Adrenal gland (tissue), 12 donors: Measurements from ENCODE around the gene CA4. TPM values are rescaled to one million over a fixed set of nuclear protein-coding genes. Genes with fewer than 3 reads are reported as not detected.

Experiments used
- DNase-seq, 7 donors: peaks; one replicate each; pipeline ENCODE4 v3.0.0-alpha.2; 2019 to 2020
- H3K27ac ChIP-seq, 5 donors: fragments of 200-600 bp; sonication (generic) in 4 of 5; 1 replicate in 3 of 5; 2 replicates in 2 of 5; pipeline versions ENCODE4 v1.5.1 to v1.8.0; 2016 to 2020; ENCODE audit warnings: mild to moderate bottlenecking in 1 of 5
- H3K27me3 ChIP-seq: fragments of 200-600 bp; 2 replicates; pipeline ENCODE4 v1.8.0; 2021
- H3K36me3 ChIP-seq, 2 donors: fragments of 200-600 bp; replicated peaks in 1 of 2; 1 replicate in 1 of 2; 2 replicates in 1 of 2; pipeline versions ENCODE4 v1.5.1 to v1.8.0; 2018 to 2022
- H3K4me1 ChIP-seq, 2 donors: fragments of 200-600 bp; replicated peaks in 1 of 2; 1 replicate in 1 of 2; 2 replicates in 1 of 2; pipeline versions ENCODE4 v1.5.1 to v1.8.0; 2018 to 2021
- H3K4me3 ChIP-seq, 4 donors: fragments of 200-600 bp; sonication (generic) in 3 of 4; one replicate each; pipeline ENCODE4 v1.5.1; 2016 to 2018
- H3K9me3 ChIP-seq, 3 donors: fragments of 200-600 bp; sonication (generic) in 1 of 3; replicated peaks in 1 of 3; 1 replicate in 2 of 3; 2 replicates in 1 of 3; pipeline versions ENCODE4 v1.5.1 to v1.8.0; 2016 to 2021
- CTCF ChIP-seq, 6 experiments: fragments of 450-650 bp in 4 of 6; fragments of 200-600 bp in 2 of 6; sonication (generic) in 1 of 6; IDR thresholded peaks; 1 replicate in 5 of 6; 2 replicates in 1 of 6; pipeline versions ENCODE4 v1.5.1 to v1.8.0; 2016 to 2021; ENCODE audit warnings: antibody characterized with exemption in 6 of 6, mild to moderate bottlenecking in 2 of 6, moderate library complexity in 1 of 6
- POLR2A ChIP-seq, 2 donors: fragments of 450-650 bp; IDR thresholded peaks; one replicate each; pipeline ENCODE4 v1.6.1; 2017; ENCODE audit warnings: antibody characterized with exemption in 2 of 2, mild to moderate bottlenecking in 2 of 2, moderate library complexity in 1 of 2
- WGBS, 4 donors: extraction: QIAGEN DNeasy Blood & Tissue Kit in 2 of 4; methylation state at CpG; one replicate each; pipeline versions ENCODE4 v1.1.5 to v1.1.7; 2013 to 2017; 5-methylcytosine and 5-hydroxymethylcytosine counted together
- intact Hi-C, 2 donors: fragments of 100-400 bp; cut with DNase I; formaldehyde crosslinking; loops; one replicate each; pipeline versions ENCODE4 v1.14.1 to v1.15.0; 2022 to 2023
- polyA plus RNA-seq, 3 donors: library from polyadenylated mRNA; stranded (reverse); fragments of 200-250 nt in 2 of 3; fragments of 350-450 nt in 1 of 3; fragmentation: Illumina TruSeq in 1 of 3; extraction: RNeasy Lipid Tissue Mini Kit (QIAGEN cat#74804) in 1 of 3; gene quantifications; one replicate each; pipeline ENCODE4 v1.2.3, GENCODE V29; 2013 to 2014
- total RNA-seq, 9 donors: library from RNA; depleted of rRNA in 4 of 9; stranded (reverse); fragments of >200 nt in 4 of 9; fragments of 120-200 nt in 1 of 9; fragmentation: NEBNext Ultra II Directional in 1 of 9; extraction: Animal tissue kit (Norgen Biotek cat#: 25700) in 1 of 9; gene quantifications; one replicate each; pipeline versions ENCODE4 v1.1.0 to v1.2.4, GENCODE V29; 2013 to 2023
- donor health status: healthy with polysubstance abuse.
- donor health status: Bipolar disorder and iron deficiency.
- donor health status: DM: yes; HTN: yes; CAD: no.
- donor health status: DM: no; HTN: no; CAD: no.
- donor health status: DM: no; HTN: no; CAD: no.
- donor health status: DM: yes; HTN: yes; CAD: no.

Gene CA4
- total and polyA plus RNA-seq, 12 donors = 0.42 to 15.3 (median 1.2) TPM

GRCh38 chr17:60165223-60165622 is 15.4 kb downstream of the CA4 start:
- no peak for TF ChIP-seq CTCF (IDR thresholded peaks at IDR 0.05)
- no peak for TF ChIP-seq POLR2A (IDR thresholded peaks at IDR 0.05)
- Histone ChIP-seq H3K4me1 (peaks cover 0 to 3% of the 10 kb centered on the region in 2 donors), H3K36me3 (no peaks in the 10 kb centered on the region), H3K9me3 (no peaks in the 10 kb centered on the region), H3K27me3 (no peaks in the 10 kb centered on the region), H3K4me3 (no peak overlapping the region), H3K27ac (no peak overlapping the region)
- intact Hi-C loops = no loop called here
- peak in 1 of 7 donors; percentile 3 for DNase-seq
- 50 to 60% (median 56%) methylated on average over 5 of the region's 5 CpGs for whole genome bisulfite sequencing, 4 donors

- DNase-seq = peak in 1 of 7 donors; percentile 5
- Histone ChIP-seq H3K4me1 (peaks cover 0 to 11% of the 10 kb centered on the region in 2 donors), H3K9me3 (no peaks in the 10 kb centered on the region), H3K36me3 (no peaks in the 10 kb centered on the region), H3K27me3 (no peaks in the 10 kb centered on the region), H3K27ac (no peak overlapping the region), H3K4me3 (no peak overlapping the region)
- 69 to 87% (median 79%) methylated on average over 5 of the region's 5 CpGs for WGBS, 4 donors
- TF ChIP-seq CTCF (IDR thresholded peaks at IDR 0.05) = no peak
- no peak for TF ChIP-seq POLR2A (IDR thresholded peaks at IDR 0.05)
- intact Hi-C loops = no loop called here
Measured at GRCh38 chr17:60165971-60166370, 16.2 kb downstream of the CA4 start.

- no peaks in the 10 kb centered on the region for H3K36me3 ChIP-seq
- no peaks in the 10 kb centered on the region for H3K9me3 ChIP-seq
- DNase-seq = peak in 4 of 7 donors; percentile 32 to 60 (median 51)
- TF ChIP-seq POLR2A (IDR thresholded peaks at IDR 0.05) (no peak), CTCF (IDR thresholded peaks at IDR 0.05) (no peak)
- H3K27me3 ChIP-seq = no peaks in the 10 kb centered on the region
- intact Hi-C loops = no loop called here
- H3K4me1 ChIP-seq = peaks cover 0 to 15% of the 10 kb centered on the region in 2 donors
- H3K4me3 ChIP-seq = no peak overlapping the region
- H3K27ac ChIP-seq = no peak overlapping the region
- WGBS, 4 donors = 49 to 70% (median 58%) methylated on average over 9 to 11 of the region's 11 CpGs
Measured at GRCh38 chr17:60167065-60167741, 17.4 kb downstream of the CA4 start.

GRCh38 chr17:60168654-60169053 is 18.9 kb downstream of the CA4 start:
- 63 to 70% (median 67%) methylated on average over 3 to 7 of the region's 7 CpGs for WGBS, 4 donors
- intact Hi-C loops = no loop called here
- Histone ChIP-seq H3K27ac (no peak overlapping the region), H3K4me1 (peaks cover 0 to 15% of the 10 kb centered on the region in 2 donors), H3K9me3 (no peaks in the 10 kb centered on the region), H3K36me3 (no peaks in the 10 kb centered on the region), H3K27me3 (no peaks in the 10 kb centered on the region), H3K4me3 (no peak overlapping the region)
- no peak for DNase-seq
- TF ChIP-seq POLR2A (IDR thresholded peaks at IDR 0.05) (no peak), CTCF (IDR thresholded peaks at IDR 0.05) (no peak)
